Mesangial cell (primary cell): Measurements from ENCODE around the gene MT1E. TPM values are rescaled to one million over a fixed set of nuclear protein-coding genes. Genes with fewer than 3 reads are reported as not detected.

Experiments used
- total RNA-seq: library from RNA; depleted of rRNA; stranded (reverse); fragments of >200 nt; gene quantifications from 2 replicates; pipeline ENCODE4 v1.2.3, GENCODE V29; 2015

Gene MT1E
- 530 and 533 TPM in 2 replicates for total RNA-seq

GRCh38 chr16:56625140-56625942 lies at the start of gene MT1E:
MT1E (plus strand) TSS chr16:56625781; CDS start chr16:56625852, 71 bp downstream.

GRCh38 chr16:56589141-56590039 lies 36.2 kb upstream of the MT1E start, which contains the start of gene MT3:
MT3 (plus strand) TSS chr16:56589528; CDS start chr16:56589591, 63 bp downstream.

GRCh38 chr16:56608043-56608875 lies 17.3 kb upstream of the MT1E start, which contains the start of gene MT2A:
MT2A (plus strand) TSS chr16:56608584; CDS start chr16:56608656, 72 bp downstream.

GRCh38 chr16:56632156-56632847 lies 6.7 kb downstream of the MT1E start, which contains the start of gene MT1M:
MT1M (plus strand) TSS chr16:56632659; CDS start chr16:56632732, 73 bp downstream.

GRCh38 chr16:56637814-56638750 lies 12.5 kb downstream of the MT1E start, which contains the start of gene MT1A:
MT1A (plus strand) TSS chr16:56638666; CDS start chr16:56638739, 73 bp downstream.

GRCh38 chr16:56651586-56651985 lies 26.0 kb downstream of the MT1E start, which contains the start of gene MT1B:
MT1B (plus strand) TSS chr16:56651886; CDS start chr16:56651954, 68 bp downstream.

GRCh38 chr16:56657555-56658326 lies 32.2 kb downstream of the MT1E start, which contains the start of gene MT1F:
MT1F (plus strand) TSS chr16:56657959; CDS start chr16:56658059, 100 bp downstream.

GRCh38 chr16:56667581-56668571 lies 42.3 kb downstream of the MT1E start, which contains the start of gene MT1G:
MT1G (minus strand) TSS chr16:56668065; CDS start chr16:56667993, 72 bp downstream.

GRCh38 chr16:56669005-56669839 lies 43.6 kb downstream of the MT1E start, which contains the start of gene MT1H:
MT1H (plus strand) TSS chr16:56669814; CDS start chr16:56669885, 71 bp downstream.

Other genes with a start within 250 kb of the MT1E start
- 108 and 120 TPM in 2 replicates for gene AMFR, start 200.2 kb upstream of the MT1E start, total RNA-seq
- gene NUDT21, start 174.4 kb upstream of the MT1E start, total RNA-seq = 31.3 and 47.4 TPM in 2 replicates
- gene OGFOD1, start 174.2 kb upstream of the MT1E start, total RNA-seq = 12.8 and 25.1 TPM in 2 replicates
- 13.2 and 37.6 TPM in 2 replicates for gene BBS2, start 105.8 kb upstream of the MT1E start, total RNA-seq
- not detected in 2 replicates for gene MT4, start 60.7 kb upstream of the MT1E start, total RNA-seq
- not detected in 2 replicates for gene MT3, start 36.3 kb upstream of the MT1E start, total RNA-seq
- gene MT2A, start 17.2 kb upstream of the MT1E start, total RNA-seq = 491 and 2,036 TPM in 2 replicates
- 5.6 and 8.5 TPM in 2 replicates for gene MT1M, start 6.9 kb downstream of the MT1E start, total RNA-seq
- gene MT1A, start 12.9 kb downstream of the MT1E start, total RNA-seq = 7.4 and 8.3 TPM in 2 replicates
- gene MT1B, start 26.1 kb downstream of the MT1E start, total RNA-seq = not detected in 2 replicates
- 12.9 and 25.0 TPM in 2 replicates for gene MT1F, start 32.2 kb downstream of the MT1E start, total RNA-seq
- 93.4 TPM in 1 of 2 replicates, not detected in the other for gene MT1G, start 42.3 kb downstream of the MT1E start, total RNA-seq
- 8.6 TPM in 1 of 2 replicates, not detected in the other for gene MT1H, start 44.0 kb downstream of the MT1E start, total RNA-seq
- 74.6 and 80.4 TPM in 2 replicates for gene MT1X, start 56.7 kb downstream of the MT1E start, total RNA-seq
- gene NUP93, start 104.3 kb downstream of the MT1E start, total RNA-seq = 45.5 and 96.0 TPM in 2 replicates
- gene SLC12A3, start 239.4 kb downstream of the MT1E start, total RNA-seq = not detected in 2 replicates